C4-2B (cell line): ENCODE measurements around the gene ANK3.

Experiments used
- CTCF ChIP-seq: fragments of 450-650 bp; conservative IDR thresholded peaks from 2 replicates; pipeline ENCODE4 v1.5.1; 2017; ENCODE audit warnings: mild to moderate bottlenecking
- ZFX ChIP-seq: fragments of 450-650 bp; IDR thresholded peaks from 2 replicates; pipeline ENCODE4 v1.6.1; 2017

DNA sequence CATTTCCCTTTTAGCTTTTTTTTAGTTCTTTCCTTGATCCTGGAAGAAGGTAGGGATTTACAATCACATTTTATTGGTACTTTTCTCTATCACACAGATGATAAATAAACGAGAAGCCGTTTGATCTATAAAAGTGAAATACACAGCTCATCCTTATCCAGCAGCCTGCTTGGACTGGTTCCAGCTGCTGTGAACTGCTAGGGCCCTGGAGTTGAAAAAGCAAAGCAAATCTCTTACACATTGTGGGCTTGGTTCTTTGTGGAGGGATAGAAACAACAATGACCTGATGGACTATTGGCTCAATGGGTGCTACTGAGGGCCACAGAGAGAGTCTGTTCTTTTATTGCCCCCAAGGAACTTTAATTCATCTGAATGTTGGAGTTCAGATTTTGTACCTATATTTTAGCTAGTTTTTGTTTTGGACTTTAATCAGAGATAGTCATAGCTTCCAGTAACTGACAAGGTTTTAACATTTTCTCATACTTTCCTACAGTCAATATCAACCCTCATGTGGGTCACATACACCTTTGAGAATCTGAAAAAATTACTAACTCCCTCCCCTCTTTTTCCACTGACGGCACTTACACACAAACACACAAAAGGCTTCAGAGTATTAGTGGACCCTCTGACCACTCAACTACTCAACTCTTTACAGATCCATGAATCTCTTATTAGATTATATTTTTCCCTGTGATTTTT is 391.7 kb downstream of the ANK3 start:
- TF ChIP-seq CTCF (no peak), ZFX (no peak)
